ENCODE measurements around the gene MFAP4.

The MFAP4 gene

DNA sequence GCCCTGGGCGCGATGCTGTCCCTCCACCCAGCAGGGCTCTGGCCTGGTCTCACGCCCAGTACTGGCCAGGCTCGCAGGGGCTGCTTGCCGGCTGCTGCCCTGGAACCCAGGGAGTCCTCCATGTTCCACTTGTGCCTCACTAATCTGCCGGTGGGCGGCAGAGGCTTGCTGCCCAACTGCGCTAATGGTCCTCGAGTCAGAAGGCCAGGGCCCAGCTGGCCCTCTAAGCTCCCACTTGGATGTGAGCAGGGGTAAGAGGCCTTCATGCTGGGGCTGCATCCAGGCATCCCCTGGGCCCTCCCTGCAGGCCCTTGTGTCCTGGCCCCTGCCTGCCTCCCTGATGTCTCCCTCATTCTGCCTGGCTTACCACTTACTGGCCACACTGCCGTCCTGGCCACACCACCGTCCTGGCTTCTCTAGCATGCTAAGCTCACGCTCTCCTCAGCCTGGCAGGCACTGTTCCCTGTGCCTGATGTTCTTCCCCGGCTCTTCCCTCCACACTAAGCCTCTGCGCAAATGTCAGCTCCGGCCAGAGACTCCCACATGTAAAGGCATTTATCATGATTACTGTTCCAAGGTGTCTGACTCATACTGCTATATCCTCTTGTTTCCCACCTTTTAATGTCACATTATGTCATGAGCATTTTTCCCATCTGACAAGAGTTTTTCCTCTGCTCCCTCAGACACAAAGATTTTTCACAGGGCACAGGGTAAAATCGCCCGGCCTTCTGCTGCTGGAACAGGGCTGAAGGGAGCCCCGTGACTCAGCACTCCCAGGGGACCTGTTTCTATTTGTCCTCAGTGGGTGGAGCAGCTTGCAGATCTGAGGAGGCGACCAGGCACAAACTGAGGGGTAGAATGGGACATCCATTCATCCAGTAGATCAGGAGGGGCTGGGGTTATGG lies 40.4 kb downstream of the MFAP4 start:
- DNase-seq, result no peak

DNA sequence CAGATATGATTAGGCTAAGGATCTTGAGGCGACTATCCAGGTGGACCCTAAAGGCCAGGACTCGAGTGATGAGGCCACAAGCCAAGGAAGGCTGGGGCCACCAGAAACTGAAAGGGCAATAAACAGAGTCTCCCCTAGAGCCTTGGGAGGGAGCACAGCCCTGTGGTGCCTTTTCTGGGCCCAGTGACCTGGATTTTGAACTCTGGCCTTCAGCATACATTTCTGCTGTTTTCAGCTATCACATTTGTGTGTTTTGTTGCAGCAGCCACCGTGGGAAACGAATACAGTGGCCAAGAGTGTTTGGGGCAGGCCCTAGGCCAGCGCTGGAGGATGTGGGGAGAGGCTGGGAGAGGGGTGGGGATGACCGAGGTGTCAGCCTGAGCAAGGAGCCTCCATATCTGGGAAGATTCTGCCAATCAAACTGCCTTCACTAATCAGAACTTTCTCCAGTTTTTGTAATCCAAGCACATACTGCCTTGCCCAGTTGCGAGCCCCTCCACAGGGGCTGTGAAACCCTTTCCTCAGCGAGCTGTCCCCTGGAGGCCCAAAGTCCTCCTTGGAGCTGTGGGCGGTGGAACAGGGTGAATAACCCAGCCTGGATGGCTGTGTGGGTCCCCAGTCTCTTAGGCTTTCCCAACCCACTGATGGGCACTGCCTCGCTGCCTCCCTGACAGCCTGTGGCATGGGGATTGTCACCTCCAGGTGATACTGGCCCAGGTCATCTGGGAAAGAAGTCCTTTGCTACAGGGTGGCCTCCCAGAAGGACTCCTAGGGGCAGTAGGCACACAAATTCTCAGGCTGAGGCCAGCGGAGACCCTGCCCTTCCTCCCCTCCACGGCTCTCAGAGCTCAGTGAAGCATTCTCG lies 41.3 kb downstream of the MFAP4 start:
- DNase-seq, result no peak

DNA sequence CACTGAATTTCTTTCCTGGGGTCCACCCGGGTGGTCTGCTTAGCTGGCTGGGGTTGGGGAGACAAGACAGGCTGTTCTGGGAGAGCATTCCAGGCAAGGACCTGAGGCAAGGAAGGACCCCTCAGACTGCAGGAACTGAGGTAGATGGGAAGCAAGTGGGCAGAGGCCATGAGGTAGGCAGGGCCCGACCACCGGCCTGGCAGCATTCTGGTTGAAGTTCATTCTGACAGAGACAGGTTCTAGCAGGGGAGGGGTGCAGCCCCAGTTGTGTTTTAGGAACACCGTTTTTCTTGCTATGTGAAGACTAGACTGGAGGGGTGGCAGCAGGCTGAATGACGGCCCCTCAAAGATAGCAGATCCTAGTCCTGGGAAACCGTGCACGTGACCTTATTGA lies 41.9 kb downstream of the MFAP4 start:
- DNase-seq, result no peak

DNA sequence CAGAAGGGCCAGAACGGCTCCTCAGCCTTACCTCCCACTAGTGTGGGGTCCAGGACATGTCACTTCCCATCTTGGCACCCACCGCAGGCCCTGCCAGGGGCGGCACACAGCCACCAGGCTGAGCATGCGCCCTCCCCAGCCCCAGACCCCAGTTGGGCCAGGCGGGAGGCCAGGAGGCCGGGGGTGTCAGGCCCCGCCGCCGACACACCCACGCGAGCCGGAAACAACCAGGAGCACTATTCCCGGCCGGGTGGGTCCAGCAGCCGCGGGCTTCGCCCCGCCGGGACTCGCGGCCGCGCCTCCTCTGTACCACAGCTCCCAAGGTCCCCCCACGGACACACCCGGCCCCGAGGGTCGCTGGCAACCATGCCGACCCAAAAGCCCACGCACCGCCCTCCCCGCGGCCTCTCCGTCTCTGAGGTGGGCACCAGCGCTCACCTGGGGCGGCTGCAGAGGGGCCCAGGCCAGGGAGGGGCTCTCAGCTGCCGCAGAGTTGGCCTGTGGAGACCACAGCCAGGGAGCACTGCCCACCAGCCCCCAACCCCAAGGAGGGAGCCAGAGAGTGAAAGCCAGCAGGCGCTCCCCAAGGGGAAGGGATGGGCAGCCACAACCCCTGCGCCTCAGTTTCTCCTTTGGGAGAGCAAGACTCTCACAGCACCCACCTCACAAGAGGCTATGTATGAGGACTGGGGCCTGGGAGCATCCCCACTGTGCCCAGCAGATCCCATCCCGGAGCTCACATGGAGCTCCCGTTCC lies 42.5 kb downstream of the MFAP4 start:
- no peak for DNase-seq

DNA sequence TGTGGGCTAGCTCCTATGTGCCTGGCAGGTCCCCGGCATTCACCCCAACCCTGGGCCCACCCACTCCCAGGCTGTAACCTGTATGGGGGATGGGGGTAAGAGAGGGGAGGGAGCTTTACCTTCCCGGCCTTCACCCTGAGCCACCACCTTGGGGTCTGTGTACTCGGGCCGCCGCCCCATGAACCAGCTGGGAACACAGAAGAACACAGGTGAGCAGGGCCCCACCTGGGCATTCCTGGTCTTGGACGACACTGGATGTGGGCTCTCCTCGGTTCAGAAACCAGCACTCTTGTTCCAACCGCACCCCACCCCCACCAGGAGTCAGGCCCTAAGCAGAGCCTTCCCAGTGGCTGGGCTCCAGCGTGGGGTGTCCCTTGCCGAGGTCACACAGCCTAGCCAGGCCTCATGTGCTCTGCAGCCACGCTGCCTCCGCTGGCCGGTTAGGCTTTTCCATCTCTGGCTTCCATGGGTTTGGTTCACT lies 43.3 kb downstream of the MFAP4 start:
- no peak for DNase-seq

DNA sequence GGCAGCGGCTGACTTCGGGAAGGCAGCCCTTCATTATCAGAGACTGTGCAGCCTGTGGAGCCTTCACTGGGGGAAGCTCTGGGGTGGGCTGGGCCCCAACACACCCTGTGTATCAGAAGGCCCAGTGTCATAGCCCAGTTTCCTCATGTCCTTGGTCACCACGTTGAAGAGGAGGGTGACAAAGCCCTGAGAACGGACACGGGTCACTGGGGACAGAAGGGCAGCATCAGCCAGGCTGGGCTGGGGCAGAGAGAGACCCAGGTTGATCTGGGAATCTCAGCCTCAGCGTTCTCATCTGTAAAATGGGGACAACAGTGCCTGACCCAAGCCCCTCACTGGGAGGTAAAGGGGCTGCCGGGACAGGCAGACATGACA lies 43.7 kb downstream of the MFAP4 start:
- no peak for DNase-seq

DNA sequence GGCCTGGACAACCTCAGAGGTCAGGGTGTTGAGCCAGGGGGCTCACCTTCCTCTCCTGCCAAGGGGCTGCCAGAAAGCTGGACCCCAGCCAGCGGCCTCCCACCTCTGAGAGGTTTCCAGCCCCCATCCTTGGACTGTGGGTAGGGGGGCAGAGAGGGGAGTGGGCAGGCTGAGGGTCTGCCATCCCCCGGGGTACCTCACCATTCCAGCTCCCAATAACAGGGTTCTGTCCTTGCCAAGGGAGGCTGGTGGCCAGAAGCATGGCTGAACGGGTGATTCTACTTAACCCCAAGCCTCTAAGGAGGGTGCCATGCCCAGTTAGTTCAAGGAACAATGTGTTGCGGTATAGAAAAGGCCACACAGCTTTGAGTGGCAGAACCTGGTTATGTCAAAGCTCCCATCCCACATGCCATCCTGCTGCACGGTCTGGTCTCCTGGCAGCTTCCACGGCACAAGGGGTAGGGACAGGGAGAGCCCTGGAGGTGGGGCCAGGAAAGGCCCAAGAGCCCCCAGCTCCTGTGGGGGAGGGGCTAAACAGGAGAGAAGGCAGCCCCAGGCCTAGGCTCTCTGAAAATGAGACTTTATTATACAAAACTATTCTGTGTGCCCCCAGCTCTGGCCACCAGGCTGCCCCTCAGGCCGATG lies 44.3 kb downstream of the MFAP4 start:
- no peak for DNase-seq

DNA sequence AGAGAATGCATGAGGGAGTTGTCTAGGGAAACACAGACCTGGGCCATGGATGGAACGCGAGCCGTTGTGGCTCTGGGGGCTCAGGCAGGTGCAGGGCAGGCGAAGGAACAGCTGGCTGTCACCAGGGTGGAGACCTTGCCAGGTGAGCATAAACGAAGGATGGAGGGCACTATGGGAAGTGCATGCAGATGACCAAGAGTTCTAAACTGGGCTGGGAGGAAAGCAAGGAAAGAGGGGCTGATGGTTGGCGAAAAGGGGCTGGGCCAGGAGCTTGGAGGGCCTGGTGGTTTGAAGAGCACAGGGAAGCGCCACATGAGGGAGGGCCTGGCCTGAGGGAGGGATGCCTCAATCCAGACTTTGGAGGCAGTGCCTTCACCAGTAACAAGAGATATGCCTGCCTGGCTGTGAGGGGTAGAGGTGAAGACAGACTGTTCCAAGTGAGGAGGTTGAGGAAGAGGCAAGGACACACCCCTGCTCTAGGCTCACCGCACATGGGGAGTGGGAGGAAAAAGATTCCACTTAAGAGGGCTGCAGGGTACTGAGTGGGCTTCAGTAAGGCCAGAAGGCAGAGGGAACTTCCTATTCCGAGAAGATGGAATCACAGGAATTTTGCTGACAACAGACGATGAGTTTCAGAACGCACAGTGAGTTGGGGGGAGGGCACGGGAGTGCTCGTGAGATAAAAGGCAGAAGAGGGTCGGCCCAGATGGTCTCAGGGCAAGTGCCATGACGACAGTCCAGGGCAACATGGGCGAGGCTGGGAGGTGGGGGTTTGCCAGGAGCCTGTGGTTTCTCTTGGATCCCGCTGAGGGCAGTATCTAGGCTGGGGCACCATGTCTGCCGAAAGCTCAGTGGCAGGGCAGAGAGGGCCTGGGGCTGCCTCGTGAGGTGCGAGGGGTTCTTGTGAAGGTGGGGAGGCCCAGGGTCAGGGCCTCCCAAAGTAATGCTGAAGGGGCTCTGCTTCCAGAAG lies 45.1 kb downstream of the MFAP4 start:
- DNase-seq, result no peak

DNA sequence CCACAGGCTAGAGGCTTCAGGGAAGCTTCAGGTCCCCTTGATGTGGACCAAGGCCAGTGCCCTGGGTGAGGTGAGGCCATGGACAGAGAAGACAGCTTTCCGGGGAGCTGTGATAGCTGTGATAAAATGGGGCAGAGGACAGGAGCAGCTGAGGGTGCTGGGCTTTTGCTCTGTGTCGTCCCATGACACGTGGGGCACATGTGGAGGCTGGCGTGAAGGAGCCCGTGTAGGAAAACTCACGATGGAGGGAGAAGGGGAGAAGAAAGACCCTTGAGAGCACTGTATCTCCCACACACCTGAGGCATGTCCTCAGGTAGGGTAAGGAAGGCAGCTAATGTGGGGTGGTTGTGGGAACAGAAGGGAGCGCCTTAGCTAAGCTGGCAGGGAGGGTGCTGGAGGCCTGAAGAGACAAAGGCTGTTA lies 45.8 kb downstream of the MFAP4 start:
- DNase-seq, result no peak

DNA sequence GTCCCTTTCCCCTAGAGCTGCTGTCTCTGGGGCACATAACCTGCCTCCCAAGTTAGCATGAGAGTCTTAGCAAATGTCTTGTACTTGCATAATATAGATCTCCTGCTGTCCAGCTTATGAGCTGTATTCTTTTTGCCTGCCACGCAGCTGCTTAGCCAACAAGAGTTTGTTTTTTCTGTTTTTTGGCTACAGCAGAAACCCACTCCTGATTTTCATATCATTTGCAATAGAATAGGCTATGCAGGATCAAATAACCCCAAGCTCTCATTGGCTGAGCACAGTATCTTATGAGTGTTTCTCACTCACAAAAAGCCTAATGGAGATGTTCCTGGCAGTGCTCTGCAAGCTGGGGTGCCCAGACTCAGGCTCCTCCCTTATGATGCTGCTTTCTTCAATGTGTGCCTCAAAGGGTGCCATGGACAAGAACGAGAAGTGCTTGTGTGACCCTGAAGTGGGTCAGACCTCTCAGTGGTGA lies 47.6 kb downstream of the MFAP4 start:
- no peak for DNase-seq

DNA sequence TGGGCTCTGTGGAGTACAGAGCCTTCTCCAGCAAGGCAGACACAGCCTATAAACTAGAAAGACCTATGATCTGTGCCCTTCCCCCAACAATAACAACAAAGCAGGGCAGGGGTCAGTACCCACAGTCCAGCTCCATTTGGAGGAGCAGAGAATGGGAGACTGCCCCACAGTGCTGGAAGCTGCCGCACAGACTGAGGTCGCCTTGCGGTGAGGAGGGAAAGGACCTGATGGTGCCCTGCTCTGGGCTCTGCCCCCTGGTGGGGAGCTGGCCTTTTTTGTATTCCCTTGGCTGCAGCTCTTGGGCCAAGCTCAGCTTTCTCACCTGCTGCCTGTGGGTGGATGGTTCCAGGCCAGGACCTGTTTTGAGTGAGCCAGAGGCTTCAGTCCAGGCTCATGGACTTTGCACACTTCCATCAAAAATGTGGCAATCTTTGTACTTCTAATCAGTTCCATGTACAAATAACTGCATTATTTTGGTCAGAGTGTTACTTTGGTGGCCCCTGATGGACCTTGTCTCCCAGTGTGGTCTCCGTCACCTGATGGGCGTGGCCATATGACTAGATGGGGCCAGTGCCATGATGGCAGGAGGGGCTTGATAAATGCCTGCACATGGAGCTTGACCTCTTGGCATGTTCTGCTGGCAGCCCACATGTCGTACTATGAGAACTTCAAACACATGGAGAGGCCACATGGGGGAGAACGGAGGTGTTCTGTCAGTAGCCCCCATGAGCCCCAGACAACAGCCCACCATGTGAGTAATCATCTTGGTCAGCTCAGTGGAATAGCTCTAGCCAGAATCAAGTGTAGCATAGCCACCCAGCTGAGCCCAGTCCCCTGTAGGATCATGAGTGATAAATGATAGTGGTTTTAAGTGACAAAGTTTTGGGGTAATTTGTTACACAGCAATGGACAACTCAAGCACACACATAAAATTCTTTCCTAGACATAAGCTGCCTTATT lies 48.7 kb downstream of the MFAP4 start:
- no peak for DNase-seq

DNA sequence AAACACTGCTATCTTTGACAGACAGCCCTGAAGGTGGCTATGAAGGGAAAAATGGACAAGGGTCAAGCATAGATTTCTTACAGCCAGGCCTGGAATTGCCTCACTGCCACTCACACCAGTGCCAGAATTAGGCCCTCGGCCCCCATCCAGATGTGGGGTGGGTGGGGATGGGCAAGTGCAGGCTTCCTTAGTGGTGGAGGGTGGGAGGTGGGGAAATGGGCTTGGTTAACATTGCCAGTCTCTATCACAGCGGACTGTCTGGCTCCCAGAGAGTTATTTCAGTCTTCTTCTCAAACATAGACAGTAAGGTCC lies 49.3 kb downstream of the MFAP4 start:
- DNase-seq, result no peak

DNA sequence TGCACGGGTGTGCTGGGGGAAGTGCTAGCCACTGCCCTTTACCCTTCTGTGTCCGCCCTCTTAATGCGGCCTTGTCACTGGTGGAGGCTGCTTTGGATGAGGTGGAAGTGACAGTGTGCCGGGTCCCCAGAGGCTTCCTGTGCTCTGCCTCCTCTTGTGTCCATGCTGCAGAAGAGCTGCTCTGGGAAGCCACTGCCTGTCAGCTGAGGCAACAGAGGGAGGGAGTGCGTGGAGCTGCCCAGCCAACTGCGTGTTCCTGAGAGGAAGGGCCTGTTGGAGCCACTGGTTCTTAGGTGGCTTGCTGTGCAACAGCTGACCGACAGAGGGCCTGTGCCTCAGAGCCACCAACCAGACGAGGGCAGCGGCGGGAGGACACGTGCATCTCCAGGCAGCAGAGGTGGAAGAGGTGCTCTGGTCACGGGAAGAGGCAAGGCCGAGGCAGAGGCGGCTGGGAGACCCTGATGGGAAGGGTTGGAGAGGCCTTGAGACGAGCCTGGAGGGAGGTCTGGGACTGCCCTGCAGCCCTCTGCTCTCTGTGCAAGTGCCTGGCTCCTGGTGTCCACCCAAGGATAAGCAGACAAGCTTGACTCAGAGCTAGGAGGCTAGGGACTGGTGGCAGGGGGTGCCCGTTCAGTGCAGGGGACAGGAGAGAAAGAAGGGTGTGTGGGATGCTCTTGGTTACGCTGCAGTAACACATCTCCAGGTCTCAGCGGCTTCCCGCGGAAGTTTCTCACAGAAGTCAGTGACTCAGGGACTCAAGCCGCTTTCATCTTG lies 49.9 kb downstream of the MFAP4 start:
- no peak for DNase-seq

DNA sequence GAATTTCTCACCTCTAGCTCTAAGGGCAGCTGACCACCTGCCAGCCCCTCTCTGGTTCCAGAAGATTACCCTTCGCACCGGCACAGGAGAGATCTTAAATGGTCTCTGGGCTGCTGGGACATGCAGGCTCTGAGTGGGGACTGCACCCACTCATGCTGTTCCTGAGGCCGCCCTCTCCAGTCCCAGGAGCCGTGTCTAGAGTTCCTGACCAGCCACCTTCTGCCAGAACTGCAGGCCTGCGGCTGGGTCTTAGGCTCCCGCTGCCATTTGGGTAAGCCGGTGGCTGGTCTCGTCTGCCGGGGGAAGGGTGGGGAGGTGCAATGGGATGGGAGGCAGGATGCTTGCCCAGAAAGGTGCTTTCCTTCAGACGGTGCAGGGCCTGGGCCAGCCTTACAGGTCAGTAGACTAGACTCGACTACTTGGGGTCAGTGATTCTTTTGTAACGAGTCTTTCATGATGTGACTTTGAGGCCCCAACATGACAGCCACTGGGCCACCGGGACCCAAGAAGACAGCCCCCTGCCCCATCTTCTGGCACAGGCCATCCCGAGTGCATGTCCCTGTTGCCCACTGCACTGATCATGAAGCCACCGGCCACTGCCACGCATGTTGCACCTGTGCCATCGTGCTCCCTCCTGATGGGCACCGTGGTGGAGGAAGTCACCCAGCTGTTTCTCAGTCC lies 50.9 kb downstream of the MFAP4 start:
- DNase-seq, result no peak

DNA sequence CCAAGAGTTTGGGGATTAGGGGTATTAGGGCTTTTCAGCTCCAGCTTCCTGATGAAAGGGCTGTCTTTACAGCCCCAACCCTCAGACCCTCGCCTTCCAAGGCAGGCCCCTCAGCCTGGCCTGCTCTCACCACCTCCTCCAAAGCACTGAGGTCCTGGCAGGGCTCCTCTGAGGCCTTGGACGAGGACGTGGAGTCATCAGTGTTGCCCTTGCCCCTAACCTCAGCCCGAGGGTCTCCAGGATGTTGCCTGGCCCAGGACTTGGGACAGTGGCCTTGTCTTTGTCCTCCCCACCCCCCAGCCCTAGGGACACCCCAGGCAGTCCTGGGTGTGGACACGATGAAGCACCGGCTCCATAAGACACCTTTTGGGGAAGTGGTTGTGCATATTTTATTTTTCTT lies 52.7 kb downstream of the MFAP4 start:
- DNase-seq, result no peak

DNA sequence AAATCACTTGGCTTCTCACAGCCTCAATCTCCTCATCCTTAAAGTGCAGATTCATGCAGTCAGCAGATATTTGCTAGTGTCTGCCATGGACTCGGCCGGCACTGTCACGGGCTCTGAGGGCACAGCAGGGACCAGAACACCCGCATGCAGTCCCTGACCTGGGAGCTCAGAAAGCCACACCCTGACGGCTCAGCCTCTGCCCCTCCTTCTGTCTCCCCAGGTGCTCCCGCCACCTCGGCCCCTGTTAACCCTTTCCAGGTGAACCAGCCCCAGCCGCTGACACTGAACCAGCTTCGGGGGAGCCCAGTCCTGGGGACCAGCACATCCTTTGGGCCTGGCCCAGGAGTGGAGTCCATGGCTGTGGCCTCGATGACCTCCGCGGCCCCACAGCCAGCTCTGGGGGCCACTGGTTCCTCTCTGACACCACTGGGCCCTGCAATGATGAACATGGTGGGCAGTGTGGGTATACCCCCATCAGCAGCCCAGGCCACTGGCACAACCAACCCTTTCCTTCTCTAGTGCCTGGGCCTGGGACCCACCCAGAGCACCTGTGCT lies 53.2 kb downstream of the MFAP4 start:
- DNase-seq, result no peak

Data from NCI-H1092 (cell line).